K562 (cell line): ENCODE measurements around the gene EEF2K. TPM values are rescaled to one million over a fixed set of nuclear protein-coding genes. Genes with fewer than 3 reads are reported as not detected.

Source experiments
- CBFA2T2 ChIP-seq: fragments of 450-650 bp; conservative IDR thresholded peaks from 2 replicates; pipeline ENCODE4 v1.6.1; 2017; ENCODE audit warnings: mild to moderate bottlenecking
- JUND ChIP-seq, 2 experiments: IDR thresholded peaks; 2 replicates in 1 of 2; 3 replicates in 1 of 2; pipeline ENCODE4 v1.6.1; 2011; ENCODE audit warnings: borderline replicate concordance in 2 of 2, low read depth in 2 of 2, low read length in 2 of 2, improper control_type of control experiment in 1 of 2, missing biosample characterization in 1 of 2, missing genetic modification characterization in 1 of 2, missing genetic modification reagents in 1 of 2
- LCOR ChIP-seq: sonication (generic); formaldehyde crosslinking; IDR thresholded peaks from 2 replicates; pipeline ENCODE4 v1.8.0; 2022; ENCODE audit warnings: mild to moderate bottlenecking, missing genetic modification reagents
- ZNF212 ChIP-seq: fragments of 450-650 bp; formaldehyde crosslinking; IDR thresholded peaks from 2 replicates; pipeline ENCODE4 v1.4.0; 2020; ENCODE audit warnings: mild to moderate bottlenecking
- polyA plus RNA-seq, 8 experiments: library from polyadenylated mRNA; depleted of rRNA in 4 of 8; stranded (reverse) in 5 of 8; unstranded in 3 of 8; fragments of >200 nt; fragmentation: Nextera tagmentation in 2 of 8; fragmentation: Illumina TruSeq in 1 of 8; extraction: Ambion mirVana in 2 of 8; extraction: Trizol in 1 of 8; gene quantifications; 2 replicates each; pipeline versions ENCODE4 v1.2.1 to v1.2.3, GENCODE V29; 2011 to 2014; ENCODE audit warnings: inconsistent platforms in 1 of 8, missing spikeins in 1 of 8
- total RNA-seq, 7 experiments: library from RNA; depleted of rRNA in 6 of 7; stranded (reverse); fragments of >200 nt in 6 of 7; fragmentation: Illumina TruSeq in 2 of 7; extraction: Trizol in 2 of 7; gene quantifications; 2 replicates each; pipeline versions ENCODE4 v1.2.1 to v1.2.3, GENCODE V29; 2011 to 2021; ENCODE audit warnings: low replicate concordance in 1 of 7
- TF ChIP-seq, protein P1 (sequence below): fragments of 250-450 bp; sonication (Bioruptor Pico); IDR thresholded peaks from 2 replicates; pipeline ENCODE4 v1.4.0; 2020; ENCODE audit warnings: mild to moderate bottlenecking, moderate library complexity, borderline replicate concordance
- TF ChIP-seq, protein P2 (sequence below): fragments of 450-650 bp; IDR thresholded peaks from 2 replicates; pipeline ENCODE4 v1.6.1; 2014; ENCODE audit warnings: low read depth, mild to moderate bottlenecking, moderate library complexity, borderline replicate concordance
- TF ChIP-seq, protein P3 (sequence below): fragments of 250-450 bp; sonication (Bioruptor Pico); IDR thresholded peaks from 2 replicates; pipeline ENCODE4 v1.8.0; 2022; ENCODE audit warnings: inconsistent platforms, mild to moderate bottlenecking, moderate library complexity, borderline replicate concordance
- TF ChIP-seq, protein P4 (sequence below): sonication (generic); formaldehyde crosslinking; IDR thresholded peaks from 2 replicates; pipeline ENCODE4 v1.8.1; 2023; ENCODE audit warnings: mild to moderate bottlenecking, missing genetic modification reagents
- TF ChIP-seq, protein P5 (sequence below): fragments of 450-650 bp; formaldehyde crosslinking; IDR thresholded peaks from 2 replicates; pipeline ENCODE4 v1.4.0; 2022; ENCODE audit warnings: mild to moderate bottlenecking, moderate library complexity

The EEF2K gene
- total and polyA plus RNA-seq, 9 of the 15 experiments (the other 6 are each of a cell fraction or from before 2014, with no cell fraction given): 3.0 to 35.2 (median 12.2) TPM

DNA sequence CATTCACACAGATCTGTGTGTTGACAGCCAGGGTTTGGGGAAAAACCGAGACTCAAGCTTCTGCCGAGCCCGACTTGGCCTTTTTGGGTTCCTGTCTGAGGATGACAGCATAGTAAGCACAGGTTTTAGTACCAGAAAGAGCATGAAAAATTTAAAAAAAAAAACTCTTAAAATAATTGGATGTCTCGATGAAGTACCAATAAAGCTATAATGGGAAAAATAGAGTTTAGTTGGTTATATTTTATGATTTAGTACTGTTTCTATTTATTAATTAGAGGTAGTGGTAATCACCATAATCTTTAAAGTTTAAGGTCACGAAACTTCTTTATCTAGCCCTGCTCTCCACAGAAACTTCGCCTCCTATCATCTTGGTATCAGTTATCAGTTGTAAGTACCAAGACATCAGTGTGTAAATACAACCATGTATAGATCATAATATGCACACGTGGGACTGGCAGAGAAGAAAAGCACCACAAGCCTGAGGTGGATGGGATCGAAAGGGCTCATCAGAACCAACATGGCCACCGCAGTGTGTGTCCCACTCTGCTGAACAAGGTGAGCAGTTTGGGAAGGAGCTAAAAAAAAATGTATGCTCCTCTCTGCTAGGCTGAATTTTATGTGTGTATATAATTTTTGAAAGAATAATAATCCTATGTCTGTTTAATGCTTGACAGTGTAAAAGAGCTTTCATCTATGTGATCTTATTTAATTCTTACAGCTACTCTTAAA is 14.4 kb upstream of the EEF2K start (continued):
- TF ChIP-seq, protein P1, sequence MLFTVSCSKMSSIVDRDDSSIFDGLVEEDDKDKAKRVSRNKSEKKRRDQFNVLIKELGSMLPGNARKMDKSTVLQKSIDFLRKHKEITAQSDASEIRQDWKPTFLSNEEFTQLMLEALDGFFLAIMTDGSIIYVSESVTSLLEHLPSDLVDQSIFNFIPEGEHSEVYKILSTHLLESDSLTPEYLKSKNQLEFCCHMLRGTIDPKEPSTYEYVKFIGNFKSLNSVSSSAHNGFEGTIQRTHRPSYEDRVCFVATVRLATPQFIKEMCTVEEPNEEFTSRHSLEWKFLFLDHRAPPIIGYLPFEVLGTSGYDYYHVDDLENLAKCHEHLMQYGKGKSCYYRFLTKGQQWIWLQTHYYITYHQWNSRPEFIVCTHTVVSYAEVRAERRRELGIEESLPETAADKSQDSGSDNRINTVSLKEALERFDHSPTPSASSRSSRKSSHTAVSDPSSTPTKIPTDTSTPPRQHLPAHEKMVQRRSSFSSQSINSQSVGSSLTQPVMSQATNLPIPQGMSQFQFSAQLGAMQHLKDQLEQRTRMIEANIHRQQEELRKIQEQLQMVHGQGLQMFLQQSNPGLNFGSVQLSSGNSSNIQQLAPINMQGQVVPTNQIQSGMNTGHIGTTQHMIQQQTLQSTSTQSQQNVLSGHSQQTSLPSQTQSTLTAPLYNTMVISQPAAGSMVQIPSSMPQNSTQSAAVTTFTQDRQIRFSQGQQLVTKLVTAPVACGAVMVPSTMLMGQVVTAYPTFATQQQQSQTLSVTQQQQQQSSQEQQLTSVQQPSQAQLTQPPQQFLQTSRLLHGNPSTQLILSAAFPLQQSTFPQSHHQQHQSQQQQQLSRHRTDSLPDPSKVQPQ (CRISPR knock-in tag): no peak
- TF ChIP-seq LCOR (CRISPR knock-in tag) (0 out of 2 replicates have a peak, but pooled peaks have one; percentile 46), CBFA2T2 (no peak), JUND (IDR thresholded peaks at IDR 0.05; ENCODE audit: borderline replicate concordance, low read depth, low read length) (0 out of 2 replicates have a peak, but pooled peaks have one; percentile 12), JUND (tag; IDR thresholded peaks at IDR 0.05; ENCODE audit: borderline replicate concordance, low read depth, low read length) (no peak), ZNF212 (CRISPR knock-in tag) (no peak)
- TF ChIP-seq, protein P2, sequence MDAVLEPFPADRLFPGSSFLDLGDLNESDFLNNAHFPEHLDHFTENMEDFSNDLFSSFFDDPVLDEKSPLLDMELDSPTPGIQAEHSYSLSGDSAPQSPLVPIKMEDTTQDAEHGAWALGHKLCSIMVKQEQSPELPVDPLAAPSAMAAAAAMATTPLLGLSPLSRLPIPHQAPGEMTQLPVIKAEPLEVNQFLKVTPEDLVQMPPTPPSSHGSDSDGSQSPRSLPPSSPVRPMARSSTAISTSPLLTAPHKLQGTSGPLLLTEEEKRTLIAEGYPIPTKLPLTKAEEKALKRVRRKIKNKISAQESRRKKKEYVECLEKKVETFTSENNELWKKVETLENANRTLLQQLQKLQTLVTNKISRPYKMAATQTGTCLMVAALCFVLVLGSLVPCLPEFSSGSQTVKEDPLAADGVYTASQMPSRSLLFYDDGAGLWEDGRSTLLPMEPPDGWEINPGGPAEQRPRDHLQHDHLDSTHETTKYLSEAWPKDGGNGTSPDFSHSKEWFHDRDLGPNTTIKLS: no peak
- TF ChIP-seq, protein P3, sequence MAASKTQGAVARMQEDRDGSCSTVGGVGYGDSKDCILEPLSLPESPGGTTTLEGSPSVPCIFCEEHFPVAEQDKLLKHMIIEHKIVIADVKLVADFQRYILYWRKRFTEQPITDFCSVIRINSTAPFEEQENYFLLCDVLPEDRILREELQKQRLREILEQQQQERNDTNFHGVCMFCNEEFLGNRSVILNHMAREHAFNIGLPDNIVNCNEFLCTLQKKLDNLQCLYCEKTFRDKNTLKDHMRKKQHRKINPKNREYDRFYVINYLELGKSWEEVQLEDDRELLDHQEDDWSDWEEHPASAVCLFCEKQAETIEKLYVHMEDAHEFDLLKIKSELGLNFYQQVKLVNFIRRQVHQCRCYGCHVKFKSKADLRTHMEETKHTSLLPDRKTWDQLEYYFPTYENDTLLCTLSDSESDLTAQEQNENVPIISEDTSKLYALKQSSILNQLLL (CRISPR knock-in tag): no peak
- TF ChIP-seq, protein P4, sequence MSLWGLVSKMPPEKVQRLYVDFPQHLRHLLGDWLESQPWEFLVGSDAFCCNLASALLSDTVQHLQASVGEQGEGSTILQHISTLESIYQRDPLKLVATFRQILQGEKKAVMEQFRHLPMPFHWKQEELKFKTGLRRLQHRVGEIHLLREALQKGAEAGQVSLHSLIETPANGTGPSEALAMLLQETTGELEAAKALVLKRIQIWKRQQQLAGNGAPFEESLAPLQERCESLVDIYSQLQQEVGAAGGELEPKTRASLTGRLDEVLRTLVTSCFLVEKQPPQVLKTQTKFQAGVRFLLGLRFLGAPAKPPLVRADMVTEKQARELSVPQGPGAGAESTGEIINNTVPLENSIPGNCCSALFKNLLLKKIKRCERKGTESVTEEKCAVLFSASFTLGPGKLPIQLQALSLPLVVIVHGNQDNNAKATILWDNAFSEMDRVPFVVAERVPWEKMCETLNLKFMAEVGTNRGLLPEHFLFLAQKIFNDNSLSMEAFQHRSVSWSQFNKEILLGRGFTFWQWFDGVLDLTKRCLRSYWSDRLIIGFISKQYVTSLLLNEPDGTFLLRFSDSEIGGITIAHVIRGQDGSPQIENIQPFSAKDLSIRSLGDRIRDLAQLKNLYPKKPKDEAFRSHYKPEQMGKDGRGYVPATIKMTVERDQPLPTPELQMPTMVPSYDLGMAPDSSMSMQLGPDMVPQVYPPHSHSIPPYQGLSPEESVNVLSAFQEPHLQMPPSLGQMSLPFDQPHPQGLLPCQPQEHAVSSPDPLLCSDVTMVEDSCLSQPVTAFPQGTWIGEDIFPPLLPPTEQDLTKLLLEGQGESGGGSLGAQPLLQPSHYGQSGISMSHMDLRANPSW (CRISPR knock-in tag): no peak
- TF ChIP-seq, protein P5, sequence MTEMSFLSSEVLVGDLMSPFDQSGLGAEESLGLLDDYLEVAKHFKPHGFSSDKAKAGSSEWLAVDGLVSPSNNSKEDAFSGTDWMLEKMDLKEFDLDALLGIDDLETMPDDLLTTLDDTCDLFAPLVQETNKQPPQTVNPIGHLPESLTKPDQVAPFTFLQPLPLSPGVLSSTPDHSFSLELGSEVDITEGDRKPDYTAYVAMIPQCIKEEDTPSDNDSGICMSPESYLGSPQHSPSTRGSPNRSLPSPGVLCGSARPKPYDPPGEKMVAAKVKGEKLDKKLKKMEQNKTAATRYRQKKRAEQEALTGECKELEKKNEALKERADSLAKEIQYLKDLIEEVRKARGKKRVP (CRISPR knock-in tag): no peak
